ENCODE results near the gene GDPD5.

DNA sequence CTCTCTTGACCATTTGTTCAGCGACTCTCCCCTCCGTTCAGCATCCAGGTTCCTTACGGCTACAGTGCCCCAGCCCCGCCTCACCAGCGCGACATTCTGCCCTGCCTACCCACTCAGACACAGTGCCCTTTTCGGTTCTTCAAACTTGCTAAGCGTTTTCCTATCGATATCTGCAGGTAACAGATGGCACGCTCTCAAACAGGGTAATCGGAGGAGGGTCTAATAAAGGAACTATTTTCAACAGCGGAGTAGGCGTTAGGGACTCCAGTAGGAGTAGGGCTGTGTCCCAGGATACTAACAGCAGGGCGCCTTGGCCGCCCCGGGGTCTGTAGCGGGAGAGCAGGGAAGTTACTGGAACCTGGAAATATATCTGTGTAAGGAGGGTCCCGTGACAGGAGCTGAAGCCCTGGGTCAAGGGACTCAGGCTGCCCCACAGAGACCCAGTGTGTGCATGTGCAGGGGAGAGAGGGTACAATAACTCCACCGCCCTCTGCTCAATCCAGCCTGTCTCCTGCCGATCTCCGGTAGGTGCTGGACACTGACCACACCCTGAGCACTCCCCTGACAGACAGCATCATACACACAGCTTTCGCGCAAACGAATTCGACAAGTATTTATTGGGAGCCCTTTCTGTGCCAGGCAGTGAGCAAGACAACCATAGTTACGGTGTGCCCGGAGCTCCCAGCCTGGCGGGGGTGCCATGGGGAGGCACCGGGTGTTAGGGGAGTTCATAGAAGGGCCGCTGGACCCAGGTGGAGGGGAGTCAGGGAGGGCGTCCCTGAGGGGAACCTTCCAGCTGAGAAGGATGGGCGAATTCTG lies 94.8 kb downstream of the GDPD5 start:
- TF ChIP-seq, protein P1, sequence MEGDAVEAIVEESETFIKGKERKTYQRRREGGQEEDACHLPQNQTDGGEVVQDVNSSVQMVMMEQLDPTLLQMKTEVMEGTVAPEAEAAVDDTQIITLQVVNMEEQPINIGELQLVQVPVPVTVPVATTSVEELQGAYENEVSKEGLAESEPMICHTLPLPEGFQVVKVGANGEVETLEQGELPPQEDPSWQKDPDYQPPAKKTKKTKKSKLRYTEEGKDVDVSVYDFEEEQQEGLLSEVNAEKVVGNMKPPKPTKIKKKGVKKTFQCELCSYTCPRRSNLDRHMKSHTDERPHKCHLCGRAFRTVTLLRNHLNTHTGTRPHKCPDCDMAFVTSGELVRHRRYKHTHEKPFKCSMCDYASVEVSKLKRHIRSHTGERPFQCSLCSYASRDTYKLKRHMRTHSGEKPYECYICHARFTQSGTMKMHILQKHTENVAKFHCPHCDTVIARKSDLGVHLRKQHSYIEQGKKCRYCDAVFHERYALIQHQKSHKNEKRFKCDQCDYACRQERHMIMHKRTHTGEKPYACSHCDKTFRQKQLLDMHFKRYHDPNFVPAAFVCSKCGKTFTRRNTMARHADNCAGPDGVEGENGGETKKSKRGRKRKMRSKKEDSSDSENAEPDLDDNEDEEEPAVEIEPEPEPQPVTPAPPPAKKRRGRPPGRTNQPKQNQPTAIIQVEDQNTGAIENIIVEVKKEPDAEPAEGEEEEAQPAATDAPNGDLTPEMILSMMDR (conservative IDR thresholded peaks at IDR 0.05), result no peak
- TF ChIP-seq ZFX (IDR thresholded peaks at IDR 0.05), result no peak

Measured in C4-2B (cell line).